GM19395 (cell line): ENCODE data around the gene GPX1.

Experiments
- ATAC-seq: cut with Tn5 transposase; IDR thresholded peaks from one replicate; pipeline ENCODE4 v1.9.1; 2021; ENCODE audit warnings: mild to moderate bottlenecking, moderate library complexity; ENCODE audit not compliant: unreplicated experiment

The GPX1 gene

GRCh38 chr3:49313896-49314688, 44.1 kb downstream of the GPX1 start:
- ATAC-seq = no peak

- ATAC-seq = no peak
Observed at GRCh38 chr3:49311283-49311682, 46.9 kb downstream of the GPX1 start.

GRCh38 chr3:49310677-49311076, 47.5 kb downstream of the GPX1 start:
- no peak for ATAC-seq
